ENCODE data around the gene MED13L.

The MED13L gene

GRCh38 chr12:116101991-116102390 is 175.5 kb downstream of the MED13L start:
- no peak overlapping the region for H3K4me3 ChIP-seq (ENCODE audit: low read length)
- TF ChIP-seq CTCF (conservative IDR thresholded peaks at IDR 0.05; ENCODE audit: low read length), result no peak
- DNase-seq (ENCODE audit: low read depth), result peak; percentile 37

- no peak overlapping the region for H3K4me3 ChIP-seq (ENCODE audit: low read length)
- DNase-seq (ENCODE audit: low read depth), result no peak
- no peak for TF ChIP-seq CTCF (conservative IDR thresholded peaks at IDR 0.05; ENCODE audit: low read length)
Observed at GRCh38 chr12:116099652-116100432, 177.7 kb downstream of the MED13L start.

GRCh38 chr12:116096874-116097273 is 180.6 kb downstream of the MED13L start:
- peak; percentile 18 for DNase-seq (ENCODE audit: low read depth)
- TF ChIP-seq CTCF (conservative IDR thresholded peaks at IDR 0.05; ENCODE audit: low read length), result no peak
- H3K4me3 ChIP-seq (ENCODE audit: low read length), result no peak overlapping the region

- no peak for TF ChIP-seq CTCF (conservative IDR thresholded peaks at IDR 0.05; ENCODE audit: low read length)
- H3K4me3 ChIP-seq (ENCODE audit: low read length), result no peak overlapping the region
- no peak for DNase-seq (ENCODE audit: low read depth)
Observed at GRCh38 chr12:116094475-116094874, 183.0 kb downstream of the MED13L start.

GRCh38 chr12:116093915-116094314 is 183.6 kb downstream of the MED13L start:
- H3K4me3 ChIP-seq (ENCODE audit: low read length), result no peak overlapping the region
- no peak for DNase-seq (ENCODE audit: low read depth)
- no peak for TF ChIP-seq CTCF (conservative IDR thresholded peaks at IDR 0.05; ENCODE audit: low read length)

GRCh38 chr12:116092776-116093175 is 184.7 kb downstream of the MED13L start:
- TF ChIP-seq CTCF (conservative IDR thresholded peaks at IDR 0.05; ENCODE audit: low read length), result no peak
- no peak for DNase-seq (ENCODE audit: low read depth)
- no peak overlapping the region for H3K4me3 ChIP-seq (ENCODE audit: low read length)

GRCh38 chr12:116092162-116092561 is 185.3 kb downstream of the MED13L start:
- no peak for DNase-seq (ENCODE audit: low read depth)
- TF ChIP-seq CTCF (conservative IDR thresholded peaks at IDR 0.05; ENCODE audit: low read length), result no peak
- H3K4me3 ChIP-seq (ENCODE audit: low read length), result no peak overlapping the region
